Activated CD8-positive, alpha-beta memory T cell treated with anti-CD3 and anti-CD28 coated beads, Interleukin-2, amount 50 U/mL, for 48 hours (primary cell): ENCODE results near the gene UBTD2.
"Not testable (repeated sequence)": the region's sequence is repeated elsewhere in the genome, so short reads cannot be mapped to it uniquely, and the experiment has no call there.

Source experiments
- DNase-seq: peaks from one replicate; pipeline ENCODE4 v3.0.0-alpha.2; 2020

The UBTD2 gene

GRCh38 chr5:172291837-172292236 lies 8.3 kb upstream of the UBTD2 start:
- DNase-seq: not testable (repeated sequence)

DNA sequence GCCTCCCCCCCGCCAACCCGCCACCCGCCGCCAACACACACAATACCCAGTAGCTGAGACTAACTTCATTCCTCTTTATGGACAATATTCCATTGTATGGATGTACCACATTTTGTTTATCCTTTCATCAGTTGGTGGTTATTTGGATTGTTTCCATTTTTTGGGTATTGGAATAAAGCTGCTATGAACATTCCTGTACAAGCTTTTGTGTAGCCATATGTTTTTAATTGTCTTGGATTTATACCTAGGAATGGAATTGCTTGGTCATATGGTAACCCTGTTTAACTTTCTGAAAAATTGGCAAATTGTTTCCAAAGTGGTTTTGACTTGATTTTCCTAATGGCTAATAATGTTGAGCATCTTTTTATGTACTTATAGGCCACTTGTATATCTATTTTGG lies 4.9 kb upstream of the UBTD2 start:
- DNase-seq: no peak

DNA sequence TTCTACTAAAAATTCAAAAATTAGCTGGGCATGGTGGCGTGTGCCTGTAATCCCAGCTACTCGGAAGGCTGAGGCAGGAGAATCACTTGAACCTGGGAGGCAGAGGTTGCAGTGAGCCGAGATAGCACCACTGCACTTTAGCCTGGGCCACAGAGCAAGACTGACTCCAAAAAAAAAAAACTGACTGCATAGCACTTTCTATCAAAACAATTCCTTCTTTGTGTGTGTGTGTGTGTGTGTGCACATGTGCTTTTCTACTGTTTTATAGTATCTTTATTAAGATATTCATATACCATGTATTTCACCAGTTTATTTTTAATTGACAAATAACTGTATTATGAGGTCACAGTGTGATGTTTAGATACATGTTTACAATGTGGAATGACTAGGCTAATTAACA lies 3.6 kb upstream of the UBTD2 start:
- not testable (repeated sequence) for DNase-seq

DNA sequence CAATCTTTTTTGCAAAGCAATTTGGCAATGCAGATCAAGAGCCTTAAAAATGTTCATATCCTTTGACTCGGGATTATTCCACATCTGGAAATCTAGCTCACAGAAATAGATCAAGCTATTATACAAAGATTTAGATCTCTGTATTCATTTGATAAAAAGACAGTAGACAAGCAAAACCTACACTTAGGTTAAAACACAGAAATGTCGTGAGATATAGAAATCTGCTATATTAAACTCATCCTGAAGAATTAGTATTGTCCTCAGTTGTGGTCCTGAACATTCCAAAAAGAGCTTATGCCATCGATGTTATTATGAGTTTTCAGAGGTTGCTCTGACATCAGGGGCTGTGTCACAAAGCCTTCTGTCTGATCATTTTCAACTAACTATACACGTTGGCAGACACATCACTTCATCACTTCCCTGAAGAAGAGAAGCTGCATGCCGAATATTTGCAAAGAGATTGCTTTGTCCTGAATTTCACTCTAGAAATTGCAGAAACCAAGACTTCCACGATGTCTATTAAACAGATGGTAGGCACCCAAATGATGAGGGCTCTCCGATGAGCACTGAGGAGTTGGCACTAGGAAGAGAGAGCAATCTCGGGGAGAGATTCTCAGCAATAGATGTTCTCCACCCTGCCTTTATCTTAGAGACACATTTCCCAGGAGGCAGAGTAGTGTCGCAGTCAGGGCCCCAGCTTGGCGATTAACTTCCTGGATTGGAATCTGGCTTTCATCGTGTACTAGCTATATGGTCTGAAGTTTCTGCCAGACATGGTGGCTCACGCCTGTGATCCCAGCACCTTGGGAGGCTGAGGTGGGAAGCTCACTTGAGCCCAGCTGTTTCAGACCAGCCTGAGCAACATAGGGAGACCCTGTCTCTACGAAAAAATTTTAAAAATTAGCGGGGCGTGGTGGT lies 1.9 kb upstream of the UBTD2 start:
- DNase-seq: no peak

DNA sequence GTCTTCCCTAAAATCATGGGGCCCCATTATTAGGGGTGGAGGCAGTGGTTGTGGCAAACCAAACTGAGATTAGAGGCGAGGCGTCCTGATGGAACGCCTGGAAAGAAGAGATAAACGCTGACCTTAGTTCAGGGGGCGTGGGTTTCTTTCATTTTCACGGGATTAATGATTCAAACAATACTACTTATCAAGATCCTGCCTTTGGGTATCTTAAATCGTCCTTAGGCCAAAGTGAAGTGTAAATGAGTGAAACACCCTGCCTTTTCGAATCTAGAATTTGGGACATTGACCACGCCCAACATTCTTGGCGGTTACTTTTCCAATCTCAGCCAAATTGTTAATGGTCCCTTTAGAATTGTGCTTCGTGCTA lies 1.0 kb upstream of the UBTD2 start:
- DNase-seq: no peak

DNA sequence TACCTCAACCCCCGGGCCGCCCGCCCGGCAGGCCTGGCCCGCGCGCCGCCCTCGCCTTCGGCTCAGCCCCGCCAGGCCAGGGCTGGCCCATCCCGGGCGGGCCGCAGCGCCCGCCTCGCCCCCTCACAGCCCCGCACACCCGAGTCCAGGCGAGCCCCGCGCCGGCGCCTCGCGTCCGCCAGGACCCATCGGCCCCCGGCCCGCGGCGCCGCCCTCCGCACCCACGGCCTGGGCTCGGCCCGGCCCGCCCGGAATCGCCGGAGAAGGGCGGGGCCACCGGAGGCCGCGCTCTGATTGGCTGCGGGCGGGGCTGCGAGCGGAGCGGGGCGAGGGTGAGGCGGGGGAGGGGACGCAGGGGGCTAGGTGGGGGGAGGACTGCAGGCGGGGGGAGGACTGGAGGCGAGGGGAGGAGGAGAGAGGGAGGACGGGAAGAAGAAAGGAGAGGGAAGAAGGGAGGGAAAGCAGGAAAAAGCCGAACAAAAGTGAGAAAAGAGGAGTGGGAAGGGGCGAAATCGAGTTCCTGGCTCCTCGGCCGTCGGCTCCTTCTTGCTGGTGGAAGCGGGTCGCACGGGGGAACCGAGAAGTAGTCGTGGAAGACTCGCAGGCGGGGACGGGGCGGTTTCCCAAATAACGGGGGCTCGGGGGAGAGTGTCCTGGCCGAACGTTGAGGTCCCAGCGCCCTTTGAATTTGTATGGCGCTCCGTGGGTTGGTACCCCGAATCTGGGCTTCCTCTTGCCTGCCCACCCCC lies 472 bp upstream of the UBTD2 start:
- peak; percentile 89 for DNase-seq

- no peak for DNase-seq
These were observed 1.1 kb downstream of the UBTD2 start for GRCh38 chr5:172282272-172283019.

DNA sequence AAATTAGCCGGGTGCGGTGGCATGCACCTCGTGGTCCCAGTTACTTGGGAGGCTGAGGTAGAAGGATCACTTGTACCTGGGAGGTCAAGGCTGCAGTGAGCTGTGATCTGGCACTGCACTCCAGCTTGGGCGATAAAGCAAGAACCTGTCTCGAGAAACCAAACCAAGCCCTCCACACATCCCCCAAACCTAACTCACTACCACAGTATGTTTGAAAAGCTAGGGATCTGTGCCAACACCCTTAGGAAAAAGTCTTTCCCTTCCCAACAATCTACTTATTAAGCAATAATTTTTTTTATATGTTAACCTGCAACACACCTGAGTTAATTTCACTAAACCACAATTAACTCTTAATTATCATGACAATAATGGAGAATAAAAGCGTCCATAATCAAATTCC lies 2.2 kb downstream of the UBTD2 start:
- no peak for DNase-seq

DNA sequence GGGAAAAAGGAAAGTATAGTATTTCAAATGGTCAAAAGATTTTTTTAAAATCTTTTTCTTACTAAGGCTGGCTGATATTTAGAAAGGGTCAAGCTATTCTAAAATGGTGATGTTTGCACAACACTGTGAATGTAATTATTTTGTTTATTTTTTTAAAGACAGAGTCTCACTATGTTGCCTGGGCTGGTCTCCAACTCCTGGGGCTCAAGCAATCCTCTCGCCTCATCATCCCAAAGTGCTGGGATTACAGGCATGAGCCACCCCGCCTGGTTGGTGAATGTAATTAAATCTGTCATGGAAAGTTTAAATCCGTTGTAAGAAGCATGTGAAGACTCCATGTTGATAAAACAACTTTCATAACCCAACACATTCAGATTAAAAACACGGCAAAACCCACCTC lies 2.6 kb downstream of the UBTD2 start:
- DNase-seq: no peak

DNA sequence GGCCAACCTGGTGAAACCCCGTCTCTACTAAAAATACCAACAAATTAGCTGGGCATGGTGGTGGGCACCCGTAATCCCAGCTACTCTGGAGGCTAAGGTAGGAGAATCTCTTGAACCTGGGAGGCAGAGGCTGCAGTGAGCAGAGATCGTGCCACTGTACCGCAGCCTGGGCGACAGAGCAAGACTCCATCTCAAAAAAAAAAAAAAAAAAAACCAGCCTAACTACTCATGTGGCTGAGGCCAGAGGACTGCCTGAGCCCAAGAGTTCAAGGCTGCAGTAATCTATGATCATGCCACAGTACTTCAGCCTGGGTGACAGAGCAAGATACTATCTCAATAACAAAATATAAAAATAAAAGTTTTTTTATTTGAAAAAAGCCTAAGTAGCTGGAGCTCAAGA lies 3.2 kb downstream of the UBTD2 start:
- DNase-seq: no peak

DNA sequence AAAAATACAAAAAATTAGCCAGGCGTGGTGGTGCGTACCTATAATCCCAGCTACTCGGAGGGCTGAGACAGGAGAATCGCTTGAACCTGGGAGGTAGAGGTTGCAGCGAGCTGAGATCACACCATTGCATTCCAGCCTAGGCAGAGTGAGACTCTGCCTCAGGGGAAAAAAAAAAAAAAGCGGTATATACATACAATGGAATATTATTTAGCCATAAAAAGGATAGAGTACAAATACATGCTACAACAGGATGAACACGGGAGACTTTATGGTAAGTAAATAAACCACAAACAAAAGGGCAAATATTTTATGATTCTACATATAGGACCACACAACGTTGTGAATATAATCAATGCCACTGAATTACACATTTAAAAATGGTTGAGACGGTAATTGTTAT lies 5.2 kb downstream of the UBTD2 start:
- no peak for DNase-seq

DNA sequence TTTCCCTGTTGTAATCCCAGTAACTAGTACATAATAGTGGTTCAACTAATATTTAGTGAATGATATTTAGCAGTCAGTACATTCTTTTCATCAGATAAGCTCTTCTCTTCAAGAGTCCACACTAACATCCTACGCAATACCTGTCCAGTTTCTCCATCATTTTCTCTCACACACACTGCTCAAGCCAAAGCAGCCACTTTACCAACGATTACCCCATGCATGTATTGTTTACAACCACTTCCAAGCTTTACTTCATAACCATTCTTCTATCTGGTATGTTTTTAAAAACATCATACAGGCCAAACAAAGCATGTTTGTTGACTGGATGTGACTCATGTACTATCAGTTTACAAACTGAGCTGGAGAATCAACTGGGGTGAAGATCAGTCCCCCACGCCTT lies 7.3 kb downstream of the UBTD2 start:
- DNase-seq: no peak

GRCh38 chr5:172274951-172275753 lies 8.4 kb downstream of the UBTD2 start:
- DNase-seq: peak; percentile 68

DNA sequence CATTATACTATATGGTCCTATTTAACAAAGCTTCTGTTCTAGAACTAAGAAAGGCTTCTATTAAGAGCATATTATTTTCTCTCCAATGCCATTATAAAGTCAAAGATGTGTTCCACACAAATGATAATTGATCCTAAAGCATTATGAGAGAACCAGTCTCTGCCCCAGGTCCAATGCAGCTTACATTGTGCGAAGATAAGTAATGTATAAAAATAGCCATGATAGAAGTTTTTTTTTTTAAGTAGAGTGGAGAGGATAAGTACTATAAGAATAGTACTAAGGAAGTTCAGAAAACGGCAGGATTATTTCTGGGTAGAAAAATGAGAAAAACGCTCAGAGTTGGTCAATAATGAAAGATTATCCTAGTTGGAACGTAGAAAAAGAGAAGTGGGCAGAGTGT lies 15.6 kb downstream of the UBTD2 start:
- no peak for DNase-seq

DNA sequence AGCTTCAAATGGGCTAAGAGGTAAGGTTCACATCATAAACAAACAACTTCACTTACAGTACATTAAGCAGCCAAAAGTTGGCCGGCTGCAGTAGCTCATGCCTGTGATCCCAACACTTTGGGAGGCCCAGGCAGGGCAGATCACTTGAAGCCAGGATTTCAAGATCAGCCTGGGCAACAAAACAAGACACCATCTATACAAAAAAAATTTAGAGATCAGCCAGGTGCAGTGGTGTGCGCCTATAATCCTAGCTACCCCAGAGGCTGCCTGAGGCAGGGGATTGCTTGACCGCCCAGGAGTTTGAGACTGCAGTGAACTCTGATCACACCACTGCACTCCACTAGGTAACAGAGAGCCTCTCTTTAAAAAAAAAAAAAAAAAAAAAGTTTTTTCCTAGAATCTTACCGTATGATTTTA lies 16.9 kb downstream of the UBTD2 start:
- DNase-seq: no peak

- DNase-seq: no peak
These were observed 17.4 kb downstream of the UBTD2 start for GRCh38 chr5:172266071-172266675.

GRCh38 chr5:172264815-172265395 lies 18.7 kb downstream of the UBTD2 start:
- DNase-seq: no peak

DNA sequence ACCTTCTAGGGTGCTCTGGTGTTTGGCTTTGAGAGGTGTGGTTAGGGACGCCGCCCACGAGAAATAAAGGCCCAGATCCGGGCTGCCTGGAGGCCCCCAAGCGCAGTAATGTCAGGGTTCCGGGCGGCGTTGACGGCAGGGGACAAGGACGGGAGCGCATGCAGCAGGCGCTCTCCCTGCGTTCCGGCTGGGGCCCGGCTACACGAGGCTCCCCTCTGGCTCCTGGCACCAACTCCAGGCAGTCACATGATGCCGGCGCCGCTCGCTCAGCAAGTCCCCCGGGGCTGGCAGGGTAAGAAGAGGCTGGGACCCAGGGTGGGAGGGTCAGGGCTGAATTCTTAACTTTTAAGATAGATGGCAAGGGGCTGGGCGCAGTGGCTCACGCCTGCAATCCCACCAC lies 28.1 kb downstream of the UBTD2 start:
- DNase-seq: no peak

DNA sequence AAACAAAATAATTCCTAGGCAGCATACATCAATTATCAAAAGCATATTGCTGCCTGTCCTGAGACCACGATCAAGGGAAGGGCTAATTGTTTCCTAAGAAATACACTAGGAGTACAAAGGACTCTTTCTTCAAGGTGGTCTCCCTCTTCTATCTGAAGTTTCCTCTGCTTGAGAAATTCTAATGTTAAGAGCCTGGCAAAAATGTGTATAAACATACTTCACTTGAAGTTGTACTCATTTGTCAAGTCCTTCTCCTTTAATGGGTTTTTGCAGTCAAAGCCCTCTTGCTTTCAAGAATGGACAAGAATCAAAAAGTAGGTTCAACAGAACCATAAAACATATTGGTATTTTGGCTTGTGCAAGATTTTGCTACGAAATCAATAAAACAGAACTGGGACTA lies 31.1 kb downstream of the UBTD2 start:
- DNase-seq: no peak

- no peak for DNase-seq
These were observed 32.1 kb downstream of the UBTD2 start for GRCh38 chr5:172251419-172251818.

GRCh38 chr5:172248637-172249036 lies 34.9 kb downstream of the UBTD2 start:
- no peak for DNase-seq

DNA sequence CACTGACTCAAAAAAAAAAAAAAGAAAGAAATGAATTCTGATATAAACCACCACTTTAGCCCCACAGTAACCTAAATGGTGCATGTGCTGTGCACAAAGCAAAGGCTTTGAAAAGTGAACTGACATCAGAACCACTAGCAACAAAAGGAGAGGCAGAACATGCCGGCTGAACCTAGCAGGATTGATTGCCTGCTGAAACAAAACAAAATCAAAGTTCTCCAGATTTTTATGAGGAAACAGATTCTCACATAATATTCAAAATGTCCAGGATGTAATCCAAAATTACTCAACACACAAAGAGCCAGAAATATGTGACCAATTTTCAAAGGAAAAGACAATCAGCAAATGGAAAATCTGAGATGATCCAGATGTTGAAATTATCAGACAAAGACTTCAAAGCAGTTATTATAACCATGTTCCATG lies 37.9 kb downstream of the UBTD2 start:
- DNase-seq: no peak
